Duodenal mucosa (tissue), 2 donors: Measurements from ENCODE around the gene DLGAP4.

Source experiments
- H3K27ac ChIP-seq: one replicate; pipeline ENCODE4 v1.7.0; 2013; ENCODE audit warnings: low read depth, low read length
- H3K27me3 ChIP-seq, 2 donors: one replicate each; pipeline ENCODE4 v1.7.0; 2013; ENCODE audit warnings: low read length in 2 of 2, control low read depth in 1 of 2; ENCODE audit not compliant: insufficient read depth in 2 of 2, control insufficient read depth in 1 of 2
- H3K36me3 ChIP-seq, 2 donors: one replicate each; pipeline ENCODE4 v1.7.0; 2013; ENCODE audit warnings: low read length in 2 of 2, control low read depth in 1 of 2; ENCODE audit not compliant: insufficient read depth in 2 of 2, control insufficient read depth in 1 of 2
- H3K4me1 ChIP-seq, 2 donors: one replicate each; pipeline ENCODE4 v1.7.0; 2013; ENCODE audit warnings: low read length in 2 of 2, control low read depth in 1 of 2; ENCODE audit not compliant: insufficient read depth in 2 of 2, control insufficient read depth in 1 of 2
- H3K4me3 ChIP-seq, 2 donors: one replicate each; pipeline ENCODE4 v1.7.0; 2013; ENCODE audit warnings: low read length in 2 of 2, low read depth in 1 of 2
- H3K9ac ChIP-seq, 2 donors: one replicate each; pipeline ENCODE4 v1.7.0; 2013; ENCODE audit warnings: low read length in 2 of 2, low read depth in 1 of 2
- H3K9me3 ChIP-seq, 2 donors: one replicate each; pipeline ENCODE4 v1.7.0; 2013; ENCODE audit warnings: low read length in 2 of 2, control low read depth in 1 of 2; ENCODE audit not compliant: control insufficient read depth in 1 of 2

Gene DLGAP4

DNA sequence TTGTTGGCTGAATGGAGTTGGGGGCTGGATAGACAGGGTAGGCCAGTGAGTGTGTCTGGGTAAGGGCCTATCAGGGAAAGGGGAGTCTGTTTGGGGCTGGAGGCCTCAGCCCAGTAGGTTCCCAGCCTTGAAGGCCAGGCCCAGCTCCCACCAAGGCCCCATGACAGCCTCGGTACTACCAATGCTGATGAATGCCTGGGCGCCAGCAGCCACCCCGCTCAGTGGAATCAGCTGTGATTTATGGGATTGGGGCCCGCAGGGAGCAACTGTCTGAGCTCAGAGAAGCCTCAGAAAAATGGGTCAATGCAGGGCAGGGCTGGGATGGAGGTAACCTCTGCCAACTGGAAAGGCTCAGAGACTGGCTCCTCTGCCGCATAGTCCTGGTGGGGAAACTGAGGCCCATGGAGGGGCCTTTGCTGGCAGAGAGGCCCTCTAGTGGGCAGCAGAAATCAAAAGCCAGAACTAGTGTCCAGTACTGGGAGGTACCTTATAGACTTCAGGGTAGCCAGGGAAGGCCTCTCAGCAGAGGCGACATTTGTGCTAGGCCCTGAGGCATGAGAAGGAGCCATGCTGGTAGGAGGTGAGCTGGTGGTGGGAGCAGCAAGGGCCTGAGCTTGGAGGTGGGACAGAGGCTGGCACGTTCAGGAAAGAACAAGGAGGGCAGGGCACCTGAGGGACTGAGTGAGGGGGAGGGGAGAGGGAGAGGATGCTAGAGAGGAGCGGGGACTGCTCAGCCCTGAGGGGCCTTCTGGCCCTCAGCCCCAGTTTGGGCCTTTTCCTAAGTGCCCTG lies 36.4 kb downstream of the DLGAP4 start:
- Histone ChIP-seq H3K4me3 (no peak overlapping the region), H3K27me3 (no peaks in the 10 kb centered on the region), H3K27ac (no peak overlapping the region), H3K9me3 (no peaks in the 10 kb centered on the region), H3K36me3 (no peaks in the 10 kb centered on the region), H3K4me1 (no peaks in the 10 kb centered on the region), H3K9ac (no peak overlapping the region)

DNA sequence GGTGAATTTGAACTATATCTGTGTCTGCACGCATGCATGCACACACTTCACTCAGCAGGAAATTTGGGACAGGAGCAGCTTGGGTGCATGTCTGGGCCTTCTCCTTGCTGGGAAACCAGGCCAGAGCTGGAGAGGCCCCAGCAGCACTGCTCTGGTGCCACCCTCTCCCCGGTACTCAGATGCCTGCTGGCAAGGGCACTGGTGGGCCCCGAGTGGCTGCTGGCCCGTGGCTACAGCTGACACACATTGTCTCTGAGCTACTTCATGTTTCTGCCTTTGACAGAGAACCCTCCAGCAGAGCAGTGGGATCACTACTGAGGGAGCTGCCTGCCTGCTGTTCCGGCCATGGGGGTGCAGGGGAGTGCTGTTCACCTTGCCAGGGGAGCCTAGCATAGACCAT lies 37.5 kb downstream of the DLGAP4 start:
- no peak overlapping the region for H3K27ac ChIP-seq
- no peaks in the 10 kb centered on the region for H3K4me1 ChIP-seq
- H3K4me3 ChIP-seq: no peak overlapping the region
- H3K9ac ChIP-seq: no peak overlapping the region
- no peaks in the 10 kb centered on the region for H3K9me3 ChIP-seq
- no peaks in the 10 kb centered on the region for H3K36me3 ChIP-seq
- H3K27me3 ChIP-seq: no peaks in the 10 kb centered on the region

DNA sequence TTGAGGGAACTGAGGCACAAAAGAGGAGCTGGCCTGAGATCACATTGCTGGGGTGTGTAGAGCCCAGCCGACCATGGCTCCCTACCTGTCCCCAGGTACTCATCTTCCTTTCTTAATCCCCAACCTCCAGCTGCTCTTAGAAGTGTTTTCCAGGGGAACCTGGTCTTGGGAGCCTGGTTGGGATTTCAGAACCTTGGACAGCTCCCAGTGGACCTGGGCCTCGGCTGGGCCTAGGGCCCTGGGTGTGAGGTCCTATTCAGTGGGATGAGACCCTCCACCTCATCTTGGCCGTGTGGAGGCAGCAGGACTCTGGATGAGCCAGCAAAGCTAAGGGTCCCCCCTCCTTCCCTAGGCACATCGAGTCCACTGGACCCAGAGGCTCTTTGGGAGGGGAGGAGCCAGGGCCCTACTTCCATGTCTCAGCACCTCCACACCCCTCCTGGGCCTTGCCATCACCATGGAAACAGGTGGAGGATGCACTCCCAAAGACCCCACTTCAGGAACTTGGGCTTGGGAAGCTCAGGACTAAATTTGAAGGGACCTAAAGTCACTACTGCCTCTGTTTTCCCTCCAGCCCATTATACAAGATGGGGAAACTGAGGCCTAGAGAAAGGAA lies 38.5 kb downstream of the DLGAP4 start:
- Histone ChIP-seq H3K4me1 (no peaks in the 10 kb centered on the region), H3K9me3 (no peaks in the 10 kb centered on the region), H3K36me3 (no peaks in the 10 kb centered on the region), H3K27me3 (no peaks in the 10 kb centered on the region), H3K27ac (no peak overlapping the region), H3K9ac (no peak overlapping the region), H3K4me3 (no peak overlapping the region)

DNA sequence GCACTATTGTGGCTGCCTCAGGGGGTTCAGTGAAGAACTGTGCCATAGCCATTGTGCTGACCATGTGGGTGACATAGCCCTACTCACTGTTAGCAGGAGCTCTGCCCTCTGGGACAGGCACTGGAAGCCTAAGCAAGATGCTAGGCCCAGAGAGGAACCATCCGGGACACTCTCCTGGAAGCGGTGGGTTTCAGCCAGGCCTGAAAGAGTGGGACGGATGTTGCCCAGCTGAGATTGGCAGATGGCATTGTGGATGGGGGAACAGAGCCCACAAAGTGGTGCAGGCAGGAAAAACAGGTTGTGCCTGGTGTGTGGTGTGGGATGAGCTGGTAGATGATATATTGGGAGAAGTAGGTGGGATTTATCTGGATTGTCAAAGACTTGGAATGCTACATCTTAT lies 40.1 kb downstream of the DLGAP4 start:
- no peaks in the 10 kb centered on the region for H3K9me3 ChIP-seq
- no peaks in the 10 kb centered on the region for H3K36me3 ChIP-seq
- H3K27me3 ChIP-seq: no peaks in the 10 kb centered on the region
- H3K9ac ChIP-seq: no peak overlapping the region
- no peak overlapping the region for H3K27ac ChIP-seq
- no peak overlapping the region for H3K4me3 ChIP-seq
- H3K4me1 ChIP-seq: no peaks in the 10 kb centered on the region

DNA sequence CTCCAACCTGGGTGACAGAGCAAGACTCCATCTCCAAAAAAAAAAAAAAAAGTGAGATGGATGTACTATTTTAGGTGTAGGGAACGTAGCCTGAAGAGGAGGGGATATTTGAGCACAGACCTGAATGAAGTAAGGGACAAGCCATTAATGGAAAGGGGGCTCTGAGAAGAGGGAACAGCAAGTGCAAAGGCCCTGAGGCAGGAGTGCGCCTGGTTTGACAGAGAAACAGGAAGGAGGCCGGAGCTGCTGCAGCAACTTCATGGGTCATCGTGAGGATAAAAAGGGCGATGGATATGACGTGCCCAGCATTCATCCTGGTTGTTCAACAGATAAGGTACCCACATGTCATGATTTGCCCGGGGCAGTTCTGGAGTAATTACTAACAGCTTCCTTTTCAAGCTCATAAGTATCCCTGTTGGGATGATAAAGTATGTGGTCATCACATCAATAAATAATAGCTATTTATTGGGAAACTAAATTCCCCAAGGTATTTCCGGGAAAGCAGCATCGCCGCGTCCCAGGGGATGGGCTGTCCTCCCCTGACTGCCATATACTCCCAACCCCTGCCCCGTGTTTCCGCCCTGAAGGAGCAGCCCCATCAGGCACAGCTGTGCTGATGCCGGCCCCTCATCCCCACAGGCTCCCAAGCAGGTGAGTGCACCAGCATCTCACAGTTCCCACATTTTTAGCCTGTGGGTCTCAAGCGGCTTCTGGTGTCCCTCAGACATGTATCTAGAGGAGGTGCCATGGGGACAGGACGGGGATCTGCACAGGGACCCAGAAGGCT lies 43.4 kb downstream of the DLGAP4 start:
- Histone ChIP-seq H3K27me3 (no peaks in the 10 kb centered on the region), H3K27ac (no peak overlapping the region), H3K4me3 (no peak overlapping the region), H3K36me3 (no peaks in the 10 kb centered on the region), H3K9ac (no peak overlapping the region), H3K9me3 (no peaks in the 10 kb centered on the region), H3K4me1 (no peaks in the 10 kb centered on the region)

DNA sequence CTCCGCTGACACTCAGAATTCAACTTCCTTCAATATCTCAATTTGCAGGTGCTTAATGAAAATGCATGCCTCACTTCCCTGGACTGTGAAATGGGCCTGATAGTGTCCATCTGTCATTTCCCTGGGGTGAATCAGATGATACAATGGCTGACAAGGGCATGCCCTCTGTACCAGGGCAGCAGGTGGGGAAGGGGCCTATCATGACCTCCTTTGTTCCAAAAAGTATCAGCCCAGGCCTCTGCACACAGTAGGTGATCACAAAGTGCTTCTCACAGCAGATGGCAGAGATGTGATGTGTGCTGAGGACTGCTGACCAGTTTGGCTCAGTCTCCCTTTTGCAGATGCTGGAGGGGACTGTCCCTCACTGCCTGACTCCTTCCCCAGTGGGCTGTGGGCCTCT lies 44.3 kb downstream of the DLGAP4 start:
- Histone ChIP-seq H3K27me3 (no peaks in the 10 kb centered on the region), H3K36me3 (no peaks in the 10 kb centered on the region), H3K9ac (no peak overlapping the region), H3K27ac (no peak overlapping the region), H3K9me3 (no peaks in the 10 kb centered on the region), H3K4me1 (no peaks in the 10 kb centered on the region), H3K4me3 (no peak overlapping the region)

DNA sequence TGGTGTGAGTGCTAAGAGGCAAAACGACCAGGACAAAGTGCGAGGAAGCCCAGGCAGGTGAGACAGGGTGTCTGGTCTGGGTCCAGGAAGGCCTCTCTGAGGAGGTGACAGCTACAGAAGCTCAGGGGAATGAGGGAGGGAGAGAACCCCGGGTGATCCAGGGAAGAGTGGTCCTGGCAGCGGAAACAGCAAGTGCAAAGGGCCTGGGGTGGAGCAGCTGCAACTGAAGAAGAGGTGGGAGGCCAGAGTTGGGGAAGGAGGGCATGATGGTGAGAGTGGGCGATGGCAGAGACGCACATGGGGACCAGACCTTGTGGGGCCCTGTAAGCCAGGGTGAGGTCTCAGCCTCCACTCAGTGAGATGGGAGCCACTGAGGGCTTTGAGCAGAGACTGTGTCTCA lies 45.8 kb downstream of the DLGAP4 start:
- Histone ChIP-seq H3K9me3 (no peaks in the 10 kb centered on the region), H3K9ac (no peak overlapping the region), H3K27ac (no peak overlapping the region), H3K27me3 (no peaks in the 10 kb centered on the region), H3K36me3 (no peaks in the 10 kb centered on the region), H3K4me1 (no peaks in the 10 kb centered on the region), H3K4me3 (no peak overlapping the region)

DNA sequence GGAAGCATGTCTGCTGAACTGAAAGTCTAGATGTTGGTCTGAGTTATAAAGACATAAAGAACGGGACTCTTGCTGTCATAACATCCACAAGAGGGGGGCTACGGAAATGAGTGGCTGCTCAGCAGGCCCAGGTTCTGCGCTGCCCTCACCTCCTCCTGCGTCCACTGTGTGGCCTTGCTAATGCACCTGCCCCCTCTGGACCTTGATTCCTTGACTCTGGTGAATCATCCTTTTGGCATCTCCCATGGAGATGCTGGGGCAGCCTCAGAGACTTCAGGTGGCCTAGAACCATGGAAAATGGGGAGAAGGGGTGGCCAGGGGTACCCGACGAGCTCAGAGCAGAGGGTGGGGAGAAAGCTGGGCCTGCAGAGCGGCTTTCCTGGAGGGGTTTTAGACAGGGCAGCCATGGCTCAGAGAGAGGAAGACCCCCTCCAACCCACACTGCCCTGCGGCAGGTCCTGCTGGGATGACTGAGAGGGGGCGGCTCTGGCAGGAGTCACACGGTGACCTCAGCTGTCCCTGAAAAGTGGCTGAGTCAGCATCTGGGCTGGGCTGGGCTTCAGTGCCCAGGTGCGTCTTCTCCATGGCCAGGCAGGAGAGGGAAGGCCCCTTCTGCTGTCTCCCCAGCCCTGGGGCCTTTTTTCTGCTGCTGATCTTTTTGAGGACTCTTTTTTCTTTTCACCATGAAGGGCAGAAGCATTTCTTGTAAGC lies 46.9 kb downstream of the DLGAP4 start:
- H3K27ac ChIP-seq: no peak overlapping the region
- H3K4me1 ChIP-seq: no peaks in the 10 kb centered on the region
- no peak overlapping the region for H3K9ac ChIP-seq
- no peak overlapping the region for H3K4me3 ChIP-seq
- H3K27me3 ChIP-seq: no peaks in the 10 kb centered on the region
- no peaks in the 10 kb centered on the region for H3K36me3 ChIP-seq
- no peaks in the 10 kb centered on the region for H3K9me3 ChIP-seq

DNA sequence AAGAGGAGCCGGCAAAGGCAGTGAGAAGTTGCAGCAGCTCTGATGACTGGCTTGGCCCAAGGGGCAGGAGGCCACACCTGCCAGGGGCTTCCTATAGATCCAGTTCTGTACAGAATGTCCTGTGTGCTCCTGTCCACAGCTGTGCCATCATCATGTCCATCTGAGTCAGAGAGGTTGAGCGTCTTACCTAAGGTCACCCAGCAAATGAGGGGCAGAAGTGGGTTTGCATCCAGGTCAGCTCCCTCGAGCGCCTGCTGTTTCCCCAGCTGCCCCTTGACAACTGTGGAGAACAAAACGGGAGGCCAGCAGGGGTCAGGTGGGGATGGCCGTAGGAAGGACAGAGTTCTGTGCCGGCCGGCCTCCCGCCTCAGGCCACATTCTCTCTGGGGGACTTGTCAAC lies 47.6 kb downstream of the DLGAP4 start:
- Histone ChIP-seq H3K27ac (no peak overlapping the region), H3K36me3 (no peaks in the 10 kb centered on the region), H3K9ac (no peak overlapping the region), H3K27me3 (no peaks in the 10 kb centered on the region), H3K4me1 (no peaks in the 10 kb centered on the region), H3K4me3 (no peak overlapping the region), H3K9me3 (no peaks in the 10 kb centered on the region)
